DND-41 (cell line): ENCODE measurements around the gene REPS2.

Experiments used
- ATAC-seq: fragments of 200-7000 bp; cut with Tn5 transposase; 3 replicates; pipeline ENCODE4 v1.9.1; 2021; ENCODE audit warnings: low read depth; ENCODE audit not compliant: insufficient read depth
- DNase-seq: peaks from one replicate; pipeline ENCODE4 v3.0.0-alpha.2; 2020
- H2AFZ ChIP-seq: 2 replicates; pipeline ENCODE4 v1.6.0; 2012; ENCODE audit warnings: low read depth, low read length
- H3K27ac ChIP-seq: 2 replicates; pipeline ENCODE4 v1.5.1; 2012; ENCODE audit warnings: low read length, inconsistent platforms
- H3K27me3 ChIP-seq: fragments of 200-600 bp; sonication (generic); 2 replicates; pipeline ENCODE4 v1.6.0; 2012; ENCODE audit warnings: low read length, mild to moderate bottlenecking, inconsistent platforms; ENCODE audit not compliant: insufficient read depth, poor library complexity
- H3K36me3 ChIP-seq: 2 replicates; pipeline ENCODE4 v1.5.1; 2012; ENCODE audit warnings: low read length, inconsistent platforms; ENCODE audit not compliant: insufficient read depth
- H3K4me1 ChIP-seq: 2 replicates; pipeline ENCODE4 v1.5.1; 2012; ENCODE audit warnings: mild to moderate bottlenecking, low read length; ENCODE audit not compliant: insufficient read depth
- H3K4me2 ChIP-seq: 2 replicates; pipeline ENCODE4 v1.6.0; 2012; ENCODE audit warnings: mild to moderate bottlenecking, moderate library complexity, low read length, inconsistent platforms; ENCODE audit not compliant: insufficient read depth
- H3K4me3 ChIP-seq, 2 experiments: fragments of 200-600 bp in 1 of 2; shearing (Covaris generic) in 1 of 2; 2 replicates each; pipeline ENCODE4 v1.5.1; 2012 to 2016; ENCODE audit warnings: inconsistent platforms in 2 of 2, low read length in 2 of 2, mild to moderate bottlenecking in 2 of 2, low read depth in 1 of 2, moderate library complexity in 1 of 2
- H3K79me2 ChIP-seq: 2 replicates; pipeline ENCODE4 v1.6.0; 2012; ENCODE audit warnings: low read length, inconsistent platforms; ENCODE audit not compliant: insufficient read depth
- H3K9ac ChIP-seq: 2 replicates; pipeline ENCODE4 v1.6.0; 2012; ENCODE audit warnings: low read depth, mild to moderate bottlenecking, inconsistent platforms, low read length, moderate library complexity
- H3K9me3 ChIP-seq: 2 replicates; pipeline ENCODE4 v1.5.1; 2012; ENCODE audit warnings: low read length, moderate library complexity, mild to moderate bottlenecking, inconsistent platforms; ENCODE audit not compliant: insufficient read depth, severe bottlenecking
- H4K20me1 ChIP-seq: 2 replicates; pipeline ENCODE4 v1.6.0; 2012; ENCODE audit warnings: low read length; ENCODE audit not compliant: insufficient read depth
- CTCF ChIP-seq: IDR thresholded peaks from 2 replicates; pipeline ENCODE4 v1.5.1; 2012; ENCODE audit warnings: borderline replicate concordance, low read length, moderate library complexity, mild to moderate bottlenecking; ENCODE audit not compliant: poor library complexity, severe bottlenecking; ENCODE audit errors: extremely low read depth
- EZH2 ChIP-seq: IDR thresholded peaks from 3 replicates; pipeline ENCODE4 v1.6.1; 2012; ENCODE audit warnings: borderline replicate concordance, low read depth, mild to moderate bottlenecking, moderate library complexity, low read length, inconsistent platforms; ENCODE audit not compliant: severe bottlenecking

REPS2 gene

GRCh38 chrX:16918979-16919378, 27.5 kb upstream of the REPS2 start:
- no peak for TF ChIP-seq EZH2
- no peak overlapping the region for H3K4me2 ChIP-seq
- H3K9me3 ChIP-seq = no peaks in the 10 kb centered on the region
- no peak overlapping the region for H3K27ac ChIP-seq
- no peak for DNase-seq
- no peak overlapping the region for H3K9ac ChIP-seq
- H3K4me3 ChIP-seq = no peak overlapping the region
- ATAC-seq = no peak
- no peaks in the 10 kb centered on the region for H4K20me1 ChIP-seq
- H2AFZ ChIP-seq = no peak overlapping the region
- H3K79me2 ChIP-seq = no peaks in the 10 kb centered on the region
- no peaks in the 10 kb centered on the region for H3K36me3 ChIP-seq
- H3K4me1 ChIP-seq = no peaks in the 10 kb centered on the region
- no peaks in the 10 kb centered on the region for H3K27me3 ChIP-seq

DNA sequence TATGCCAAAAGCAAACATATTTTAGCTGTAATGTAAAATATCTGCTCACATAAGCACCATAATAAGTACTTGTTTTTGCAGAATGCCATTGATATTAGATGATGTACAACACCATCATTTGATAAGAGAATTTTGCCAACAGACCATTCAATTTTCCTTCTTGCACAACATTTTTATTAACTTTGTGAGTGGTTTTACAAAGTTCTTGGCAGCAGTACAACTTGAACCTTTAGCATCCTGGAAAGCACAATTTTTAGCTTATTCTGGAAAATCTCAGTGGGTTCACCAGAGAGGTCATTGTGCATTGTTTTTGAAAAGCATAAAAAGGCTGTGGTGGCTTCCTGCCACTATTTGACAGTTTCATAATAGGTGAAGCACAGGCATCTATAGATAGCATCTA, 26.4 kb upstream of the REPS2 start:
- DNase-seq (no peak), ATAC-seq (no peak)
- Histone ChIP-seq H3K4me2 (no peak overlapping the region), H3K27ac (no peak overlapping the region), H3K36me3 (no peaks in the 10 kb centered on the region), H3K27me3 (no peaks in the 10 kb centered on the region), H3K9ac (no peak overlapping the region), H3K9me3 (no peaks in the 10 kb centered on the region), H4K20me1 (no peaks in the 10 kb centered on the region), H3K4me3 (no peak overlapping the region), H3K4me1 (no peaks in the 10 kb centered on the region), H3K79me2 (no peaks in the 10 kb centered on the region), H2AFZ (no peak overlapping the region)
- TF ChIP-seq EZH2 (no peak), CTCF (no peak)

- no peaks in the 10 kb centered on the region for H3K27me3 ChIP-seq
- no peak for ATAC-seq
- H3K79me2 ChIP-seq = no peaks in the 10 kb centered on the region
Observed at GRCh38 chrX:16923157-16923556, 23.3 kb upstream of the REPS2 start.

More at GRCh38 chrX:16923157-16923556, 23.3 kb upstream of the REPS2 start:
- H3K4me1 ChIP-seq = no peaks in the 10 kb centered on the region
- no peak overlapping the region for H3K4me2 ChIP-seq
- H2AFZ ChIP-seq = no peak overlapping the region
- no peaks in the 10 kb centered on the region for H3K9me3 ChIP-seq
- H3K27ac ChIP-seq = no peak overlapping the region
- TF ChIP-seq CTCF = no peak
- TF ChIP-seq EZH2 = no peak
- no peaks in the 10 kb centered on the region for H3K36me3 ChIP-seq
- H3K9ac ChIP-seq = no peak overlapping the region
- DNase-seq = no peak
- H4K20me1 ChIP-seq = no peaks in the 10 kb centered on the region
- H3K4me3 ChIP-seq = no peak overlapping the region
